WI38 (cell line): Measurements from ENCODE around the gene PREX1.

Source experiments
- H3K4me3 ChIP-seq: 2 replicates; pipeline ENCODE4 v1.5.1; 2011; ENCODE audit warnings: low read depth, mild to moderate bottlenecking, control low read depth, low read length
- CTCF ChIP-seq: IDR thresholded peaks from 2 replicates; pipeline ENCODE4 v1.5.1; 2012; ENCODE audit warnings: low read depth, mild to moderate bottlenecking, control low read depth, low read length

Gene PREX1

GRCh38 chr20:48819821-48820648 is 7.8 kb downstream of the PREX1 start:
- no peak for TF ChIP-seq CTCF
- no peak overlapping the region for H3K4me3 ChIP-seq

- TF ChIP-seq CTCF = no peak
- H3K4me3 ChIP-seq = no peak overlapping the region
These were observed 8.7 kb downstream of the PREX1 start for GRCh38 chr20:48819089-48819488.

- TF ChIP-seq CTCF = no peak
- H3K4me3 ChIP-seq = no peak overlapping the region
These were observed 9.3 kb downstream of the PREX1 start for GRCh38 chr20:48818481-48818987.

GRCh38 chr20:48818031-48818370 is 9.8 kb downstream of the PREX1 start:
- TF ChIP-seq CTCF = no peak
- H3K4me3 ChIP-seq = no peak overlapping the region

- no peak overlapping the region for H3K4me3 ChIP-seq
These were observed 10.3 kb downstream of the PREX1 start for GRCh38 chr20:48817367-48818030.

GRCh38 chr20:48816282-48817205 is 11.3 kb downstream of the PREX1 start:
- no peak for TF ChIP-seq CTCF
- H3K4me3 ChIP-seq = no peak overlapping the region

More at GRCh38 chr20:48817367-48818030, 10.3 kb downstream of the PREX1 start:
- no peak for TF ChIP-seq CTCF
